RWPE1 (cell line): Measurements from ENCODE around the gene PRR35.

ENCODE experiments used
- CTCF ChIA-PET: fragments of 350-600 bp; sonication (Branson Sonifier 250); formaldehyde crosslinking; extraction: SDS; loops from one replicate; lab custom pipeline; 2021; lab: Yijun Ruan, JAX
- POLR2A ChIA-PET: fragments of 400-600 bp; formaldehyde crosslinking; extraction: SDS; loops from one replicate; lab custom pipeline; 2020; ENCODE audit warnings: antibody characterized with exemption; ENCODE audit not compliant: low non-redundant PET; lab: Yijun Ruan, JAX
- DNase-seq: peaks from one replicate; pipeline ENCODE4 v3.0.0; 2012; ENCODE audit warnings: low spot score
- H3K27ac ChIP-seq: fragments of 450-650 bp; 2 replicates; pipeline ENCODE4 v1.5.1; 2017
- CTCF ChIP-seq: fragments of 450-650 bp; conservative IDR thresholded peaks from 2 replicates; pipeline ENCODE4 v1.5.1; 2017; ENCODE audit warnings: low read depth, mild to moderate bottlenecking

The PRR35 gene

GRCh38 chr16:546909-547770 lies 13.1 kb upstream of the PRR35 start:
- peak; percentile 63 for TF ChIP-seq CTCF
- peak overlapping the region; percentile 44 for H3K27ac ChIP-seq
- POLR2A ChIA-PET = no interaction called here
- DNase-seq = no peak
- CTCF ChIA-PET = interaction anchor here (0.6 kb wide), 2 partner anchors 10 to 84 kb away, joined by 3 to 5 read pairs; partner anchors contain the start of gene WFIKKN1

- TF ChIP-seq CTCF = no peak
- no peak for DNase-seq
- ChIA-PET CTCF (no interaction called here), POLR2A (no interaction called here)
- H3K27ac ChIP-seq = no peak overlapping the region
These were observed 11.6 kb upstream of the PRR35 start for GRCh38 chr16:548586-548985.

- DNase-seq = no peak
- H3K27ac ChIP-seq = no peak overlapping the region
- TF ChIP-seq CTCF = no peak; the same call in 1 of the 2 replicates
- POLR2A ChIA-PET = no interaction called here
- CTCF ChIA-PET = interaction anchor here (0.5 to 0.6 kb wide), 2 partner anchors 166 to 199 kb away, joined by 3 to 4 read pairs; no protein-coding TSS in a partner anchor
These were observed 10.5 kb upstream of the PRR35 start for GRCh38 chr16:549544-550263.

- no peak for DNase-seq
- H3K27ac ChIP-seq = peak overlapping the region; percentile 99
- ChIA-PET POLR2A (no interaction called here), CTCF (no interaction called here)
- TF ChIP-seq CTCF = no peak
These were observed 9.0 kb upstream of the PRR35 start for GRCh38 chr16:551210-551609.

GRCh38 chr16:552171-552570 lies 8.0 kb upstream of the PRR35 start:
- CTCF ChIA-PET = no interaction called here
- no peak for TF ChIP-seq CTCF
- H3K27ac ChIP-seq = peak overlapping the region; percentile 99
- DNase-seq = no peak
- POLR2A ChIA-PET = no interaction called here

- ChIA-PET POLR2A (no interaction called here), CTCF (interaction anchor here (0.6 kb wide), 1 partner anchor 21 kb away, joined by 3 read pairs; no protein-coding TSS in a partner anchor)
- no peak for TF ChIP-seq CTCF
- DNase-seq = no peak
- H3K27ac ChIP-seq = peak overlapping the region; percentile 99
These were observed 6.4 kb upstream of the PRR35 start for GRCh38 chr16:553601-554296.
